Stimulated activated CD4-positive, alpha-beta T cell treated with anti-CD3 and anti-CD28 coated beads, Interleukin-12 subunit alpha, Interleukin-12 subunit beta, amount 100 ng/mL, for 4 hours (primary cell): ENCODE data around the gene NAXE.
A peak's percentile ranks its signal among the peaks of the same experiment; 100 is the strongest.
"Not testable (repeated sequence)": the region's sequence is repeated elsewhere in the genome, so short reads cannot be mapped to it uniquely, and the experiment has no call there.

Experiments
- DNase-seq: peaks from one replicate; pipeline ENCODE4 v3.0.0-alpha.2; 2020

NAXE gene

DNA sequence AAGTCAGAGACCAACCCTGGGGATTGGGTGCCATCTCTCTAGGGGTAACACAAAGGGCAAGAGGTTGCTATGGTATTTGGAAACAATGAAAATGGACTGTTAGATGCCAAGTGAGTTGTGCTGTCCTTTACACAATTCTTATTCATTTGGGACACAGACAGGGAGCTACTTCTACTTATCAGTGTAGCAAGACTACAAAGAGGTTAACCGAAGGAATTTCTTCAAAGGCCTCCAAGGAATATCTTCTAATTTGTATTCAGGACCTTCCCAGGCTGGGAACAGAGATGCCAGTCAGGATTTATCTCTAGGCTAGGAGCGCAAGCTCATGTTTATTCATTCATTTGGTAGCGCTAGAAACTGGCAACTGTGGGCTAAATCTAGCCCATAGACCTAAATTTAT is 2.6 kb downstream of the NAXE start:
- DNase-seq = no peak

DNA sequence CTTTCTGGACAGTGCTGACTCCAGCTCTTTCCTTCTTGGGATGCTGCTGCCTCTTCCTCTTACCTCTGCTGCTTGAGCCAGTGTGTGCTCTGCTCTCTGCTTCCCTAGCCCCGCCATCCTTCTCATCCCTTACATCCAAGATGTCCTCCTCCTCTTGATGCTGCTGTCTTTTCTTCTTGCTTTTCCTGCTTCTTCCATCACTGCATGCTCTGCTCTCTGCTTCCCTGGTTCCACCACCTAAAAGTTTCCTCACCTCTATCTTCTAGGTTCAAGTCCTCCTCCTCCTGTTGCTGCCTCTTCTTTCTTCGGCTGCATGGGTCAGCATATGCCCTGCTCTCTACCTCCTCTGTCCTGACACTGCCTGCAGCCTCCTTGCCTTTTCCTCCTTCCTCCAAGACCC is 3.4 kb downstream of the NAXE start:
- DNase-seq = no peak

DNA sequence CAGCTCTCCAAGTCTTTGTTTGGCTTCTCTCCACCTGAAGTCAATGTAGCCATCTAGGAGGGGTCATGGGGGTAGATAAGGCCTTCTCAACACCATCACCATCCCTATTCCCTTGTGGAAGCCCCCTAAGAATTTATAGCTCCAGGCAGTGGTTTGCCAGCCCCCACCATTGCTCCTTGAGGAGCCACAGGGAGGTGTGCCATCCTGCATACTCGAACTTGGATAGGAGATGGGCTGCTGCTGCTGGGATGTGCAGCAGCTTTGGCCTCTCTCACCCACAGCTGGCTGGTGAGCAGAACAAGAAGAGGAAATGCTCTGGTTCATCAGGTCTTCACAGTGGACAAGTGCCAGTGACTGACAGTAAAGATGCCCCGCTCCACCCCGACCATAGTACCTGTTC is 4.8 kb downstream of the NAXE start:
- no peak for DNase-seq

DNA sequence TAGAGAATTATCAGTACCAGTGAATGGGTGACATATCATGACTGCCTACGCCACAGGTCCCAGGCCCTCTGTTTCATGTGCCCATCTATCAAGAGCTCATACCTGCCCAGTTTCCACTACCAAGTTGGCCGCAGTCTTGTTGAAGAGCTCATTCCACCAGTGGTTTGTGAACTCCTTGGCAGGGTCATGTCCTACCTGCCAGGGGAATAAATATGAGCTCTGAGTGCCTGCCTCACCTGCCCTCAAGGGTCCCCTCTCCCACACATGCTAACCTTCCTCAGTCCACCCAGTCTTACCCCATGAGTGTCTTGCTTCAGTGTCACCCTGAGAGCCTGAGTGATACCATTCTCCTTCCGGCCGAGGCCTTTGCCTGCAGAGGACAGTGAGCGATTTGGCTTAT is 6.5 kb downstream of the NAXE start:
- no peak for DNase-seq

DNA sequence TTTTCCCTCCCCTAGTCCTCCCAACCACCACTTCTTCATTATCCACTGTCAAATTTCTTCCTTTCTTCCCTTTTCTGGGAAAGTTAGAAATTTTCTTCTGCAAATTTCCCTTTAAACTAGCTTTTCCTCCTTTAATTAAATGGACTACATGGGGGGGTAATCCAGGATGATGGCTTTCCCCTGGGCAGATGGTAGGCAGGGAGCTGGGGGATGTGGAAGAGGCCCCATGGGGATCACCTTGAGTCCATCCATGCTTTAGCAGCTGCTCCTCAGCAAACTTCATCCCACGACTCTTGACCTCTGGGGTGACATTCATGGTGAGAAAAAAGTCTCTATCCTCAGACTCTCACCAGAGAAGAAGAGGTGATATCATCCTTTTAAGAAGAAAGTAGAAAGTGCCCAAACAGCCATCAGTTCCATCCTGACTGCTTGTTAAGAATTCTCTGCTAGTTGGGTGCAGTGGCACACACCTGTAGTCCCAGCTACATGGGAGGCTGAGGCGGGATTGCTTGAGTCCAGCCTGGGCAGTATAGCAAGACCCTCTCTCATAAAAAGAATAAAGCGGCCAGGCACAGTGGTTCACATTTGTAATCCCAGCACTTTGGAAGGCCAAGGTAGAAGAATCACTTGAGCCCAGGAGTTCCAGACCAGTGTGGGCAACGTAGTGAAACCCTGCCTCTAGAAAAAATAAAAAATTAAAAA is 7.3 kb downstream of the NAXE start:
- no peak for DNase-seq

DNA sequence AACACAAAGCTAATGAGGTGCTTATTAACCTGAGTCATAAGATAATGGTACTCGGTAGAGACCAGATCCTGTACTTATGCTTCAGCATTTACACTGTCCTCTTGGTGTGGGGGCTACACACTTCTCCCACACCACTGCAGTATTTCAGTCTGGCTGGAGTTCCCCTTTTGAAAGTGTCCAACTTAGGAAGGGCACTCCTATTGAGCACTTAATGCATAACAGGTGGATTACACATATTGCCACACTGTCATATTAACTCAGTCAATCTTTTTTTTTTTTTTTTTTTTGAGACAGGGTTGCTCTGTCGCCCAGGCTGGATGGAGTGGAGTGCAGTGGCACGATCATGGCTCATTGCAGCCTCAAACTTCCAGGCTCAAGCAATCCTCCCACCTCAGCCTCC is 8.2 kb downstream of the NAXE start:
- DNase-seq = no peak

DNA sequence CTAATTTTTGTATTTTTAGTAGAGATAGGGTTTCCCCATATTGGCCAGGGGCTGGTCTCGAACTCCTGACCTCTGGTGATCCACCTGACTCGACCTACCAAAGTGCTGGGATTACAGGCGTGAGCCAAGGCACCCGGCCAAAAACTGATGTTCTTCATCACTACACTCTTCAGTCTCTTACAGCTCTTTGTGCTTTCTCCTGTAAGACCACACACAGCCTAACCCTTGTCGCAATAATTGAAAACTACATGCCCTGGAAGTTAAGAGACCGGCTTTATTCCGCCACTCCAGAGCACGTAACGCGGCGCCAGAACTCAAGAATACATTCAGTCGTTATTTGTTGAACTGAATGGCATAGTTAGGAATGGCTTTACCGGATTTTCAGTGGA is 9.2 kb downstream of the NAXE start:
- no peak for DNase-seq

DNA sequence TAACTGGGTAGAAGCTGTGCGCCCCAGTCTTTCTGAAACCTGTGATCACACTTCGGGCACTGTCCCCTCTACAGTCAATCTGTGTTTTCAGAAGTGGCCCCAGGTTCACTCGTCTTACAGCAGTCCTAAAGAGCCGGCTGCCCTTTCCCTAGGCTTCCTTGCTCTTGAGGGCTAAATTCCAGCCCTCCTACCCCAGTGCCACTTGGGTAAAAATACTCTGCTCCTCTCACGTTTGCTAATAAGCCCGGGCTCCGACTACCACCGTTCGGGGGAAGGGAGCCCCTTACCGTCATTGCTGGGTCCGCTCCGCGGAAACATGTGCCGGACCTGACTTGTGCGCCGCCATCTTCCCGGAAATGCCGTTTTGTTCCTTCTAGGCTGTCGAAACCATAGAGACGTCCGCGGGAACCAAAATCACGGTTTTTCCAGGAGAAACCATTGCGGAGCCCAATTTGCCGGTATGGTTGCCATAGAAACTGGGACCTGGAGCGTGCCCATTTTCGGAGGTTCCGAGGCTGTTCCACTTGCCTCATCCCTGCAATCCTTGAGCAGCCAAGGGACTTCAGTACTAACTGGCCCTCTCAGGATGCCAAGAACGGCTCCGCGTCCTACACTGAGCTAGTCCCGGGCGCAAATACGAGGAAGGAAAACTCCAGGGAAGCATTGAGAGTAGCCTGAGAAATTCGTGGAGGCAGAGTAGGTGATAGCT is 9.7 kb downstream of the NAXE start, which contains the start of gene GPATCH4:
GPATCH4 (minus strand) TSS at position 358 of the 709 bp plus-strand sequence.
- DNase-seq = peak; percentile 70

DNA sequence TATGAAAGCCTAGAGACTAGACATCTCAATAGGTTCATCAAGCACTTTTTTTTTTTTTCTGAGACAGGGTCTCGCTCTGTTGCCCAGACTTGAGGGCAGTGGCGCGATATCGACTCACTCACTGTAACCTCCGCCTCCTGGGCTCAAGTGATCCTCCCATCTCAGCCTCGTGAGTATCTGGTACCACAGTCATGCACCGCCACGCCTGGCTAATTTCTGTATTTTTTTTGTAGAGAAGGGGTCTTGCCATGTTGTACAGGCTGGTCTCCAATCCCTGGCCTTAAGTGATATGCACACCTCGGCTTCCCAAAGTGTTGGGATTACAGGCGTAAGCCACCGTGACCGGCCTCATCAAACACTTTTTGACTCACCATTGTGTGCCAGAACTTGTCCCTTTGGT is 10.3 kb downstream of the NAXE start:
- DNase-seq = no peak

DNA sequence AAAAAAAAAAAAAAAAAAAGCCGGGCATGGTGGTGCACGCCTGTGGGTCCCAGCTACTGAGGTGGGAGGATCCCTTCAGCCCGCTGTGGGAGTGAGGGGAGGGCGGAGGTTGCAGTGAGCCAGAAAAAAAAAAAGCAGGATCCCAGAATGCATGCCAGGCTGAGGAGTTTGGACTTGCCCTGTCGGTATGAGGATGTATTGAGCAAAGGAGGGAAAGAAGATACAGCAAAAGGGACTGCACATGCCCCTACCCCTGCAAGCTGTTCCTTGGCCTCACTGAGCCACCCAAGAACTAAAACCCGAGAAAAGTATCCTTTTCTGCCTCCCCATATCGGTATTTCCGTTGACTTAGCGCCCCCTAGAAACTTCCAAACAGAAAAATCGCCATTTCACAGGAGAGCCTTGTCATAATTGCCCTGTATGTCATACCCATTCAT is 11.0 kb downstream of the NAXE start:
- no peak for DNase-seq

DNA sequence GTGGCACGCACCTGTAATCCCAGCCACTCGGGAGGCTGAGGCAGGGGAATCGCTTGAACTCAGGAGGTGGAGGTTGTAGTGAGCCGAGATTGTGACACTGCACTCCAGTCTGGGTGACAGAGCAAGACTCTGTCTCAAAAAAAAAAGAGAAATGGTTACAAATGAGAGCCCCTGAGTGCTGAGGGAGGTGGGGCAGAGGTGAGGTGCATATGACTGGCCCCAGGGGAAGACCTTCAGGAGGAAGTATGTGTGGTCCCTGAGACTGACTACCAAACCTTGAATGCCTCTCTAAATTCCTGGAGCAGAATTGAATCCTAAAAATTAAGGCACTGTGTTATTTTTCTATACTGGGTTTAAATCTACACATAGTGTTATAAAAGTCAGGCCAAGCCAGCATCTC is 15.8 kb downstream of the NAXE start:
- not testable (repeated sequence) for DNase-seq

DNA sequence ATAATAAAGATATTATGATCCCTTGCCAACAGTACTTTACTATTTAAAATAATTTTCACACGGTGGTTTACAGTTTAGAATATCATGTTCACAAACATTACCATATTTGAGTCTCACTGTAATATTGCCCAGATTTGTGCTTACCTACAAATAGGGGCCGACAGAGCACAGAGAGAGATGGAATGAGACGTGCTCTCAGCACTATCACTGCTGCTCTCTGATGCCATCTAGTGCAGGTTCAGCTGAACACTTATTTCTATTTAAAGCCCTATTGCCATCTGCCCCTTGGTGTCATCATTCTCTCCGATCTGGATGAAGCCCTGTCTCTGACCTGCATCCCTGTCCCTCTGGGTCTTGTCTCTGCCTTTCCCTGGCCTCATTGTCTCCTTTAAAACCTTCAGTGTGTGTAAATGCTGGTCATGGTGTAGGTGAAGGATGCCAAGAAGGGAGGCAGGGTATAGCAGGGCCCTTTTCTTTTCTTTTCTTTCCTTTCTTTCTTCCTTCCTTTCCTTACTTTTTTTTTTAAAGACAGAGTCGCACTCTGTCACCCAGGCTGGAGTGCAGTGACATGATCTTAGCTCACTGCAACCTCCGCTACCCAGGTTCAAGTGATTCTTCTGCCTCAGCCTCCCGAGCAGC is 16.6 kb downstream of the NAXE start:
- DNase-seq = no peak

DNA sequence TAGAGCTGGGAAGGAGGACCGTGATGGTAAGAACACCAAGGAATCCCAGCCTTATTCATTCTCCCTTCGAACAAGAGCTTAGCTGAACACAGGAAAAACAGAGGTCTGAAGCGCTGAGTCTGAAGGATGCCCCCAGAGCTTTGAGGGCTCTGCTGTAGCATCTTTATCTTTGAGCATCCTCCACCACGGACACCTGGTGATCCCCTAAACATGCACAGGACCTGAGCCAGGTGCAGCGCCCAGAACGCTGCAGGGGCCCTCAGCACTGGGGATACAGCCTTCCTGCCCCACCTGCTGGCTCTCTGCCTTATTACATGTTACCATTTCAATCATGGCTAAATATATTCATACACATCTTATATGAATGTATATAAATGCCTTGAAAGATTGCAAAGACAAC is 17.4 kb downstream of the NAXE start:
- DNase-seq = peak; percentile 58

DNA sequence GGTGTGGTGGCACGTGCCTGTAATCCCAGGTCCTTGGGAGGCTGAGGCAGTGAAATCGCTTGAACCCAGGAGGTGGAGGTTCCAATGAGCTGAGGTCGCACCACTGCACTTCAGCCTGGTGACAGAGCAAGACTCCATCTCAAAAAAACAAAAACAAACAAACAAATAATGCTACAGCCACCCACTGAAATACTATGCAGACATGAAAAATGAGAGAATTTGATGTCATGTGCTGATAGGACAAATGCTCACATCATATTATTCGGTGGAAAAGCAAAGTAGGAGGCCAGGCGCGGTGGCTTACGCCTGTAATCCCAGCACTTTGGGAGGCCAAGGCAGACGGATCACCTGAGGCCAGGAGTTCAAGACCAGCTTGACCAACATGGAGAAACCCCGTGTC is 18.5 kb downstream of the NAXE start:
- DNase-seq = not testable (repeated sequence)

DNA sequence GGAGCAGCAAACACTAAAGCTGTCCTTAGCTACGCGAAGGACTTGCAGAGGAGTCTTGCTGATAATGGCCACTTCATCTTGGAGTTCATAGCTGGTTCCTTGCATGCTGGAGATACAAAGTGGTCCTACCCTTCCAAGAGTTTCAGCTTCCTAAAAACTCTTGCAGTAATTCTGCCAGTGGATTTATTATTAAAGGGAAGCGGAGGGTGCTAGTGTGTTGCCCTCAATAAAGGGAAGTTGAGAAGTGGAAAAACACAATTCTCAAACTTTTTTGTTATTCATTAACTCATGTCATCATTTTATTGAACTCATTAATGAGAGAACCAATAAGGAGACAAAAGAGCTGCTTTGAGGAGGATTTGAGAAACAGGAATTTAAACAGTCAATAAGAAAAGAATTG is 21.1 kb downstream of the NAXE start:
- no peak for DNase-seq

DNA sequence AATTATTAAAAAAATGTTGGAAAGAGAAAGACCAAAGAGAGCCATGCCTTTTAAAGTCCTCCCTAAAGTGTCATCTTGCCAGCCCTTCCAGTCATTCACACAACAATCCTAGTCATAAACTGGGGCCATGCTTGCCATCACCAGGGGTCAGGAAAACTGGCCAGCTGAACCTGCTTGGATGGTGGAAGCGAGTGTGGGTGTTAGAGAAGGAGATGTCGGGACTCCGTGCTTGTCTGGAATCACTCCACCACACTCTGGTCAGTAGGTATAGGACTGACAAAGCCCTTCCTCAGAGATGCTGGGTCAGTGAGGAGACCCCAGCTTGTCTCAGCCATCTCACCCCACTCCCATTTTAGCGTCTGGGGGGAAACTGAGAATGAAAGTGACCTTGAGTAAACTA is 24.4 kb downstream of the NAXE start:
- no peak for DNase-seq

DNA sequence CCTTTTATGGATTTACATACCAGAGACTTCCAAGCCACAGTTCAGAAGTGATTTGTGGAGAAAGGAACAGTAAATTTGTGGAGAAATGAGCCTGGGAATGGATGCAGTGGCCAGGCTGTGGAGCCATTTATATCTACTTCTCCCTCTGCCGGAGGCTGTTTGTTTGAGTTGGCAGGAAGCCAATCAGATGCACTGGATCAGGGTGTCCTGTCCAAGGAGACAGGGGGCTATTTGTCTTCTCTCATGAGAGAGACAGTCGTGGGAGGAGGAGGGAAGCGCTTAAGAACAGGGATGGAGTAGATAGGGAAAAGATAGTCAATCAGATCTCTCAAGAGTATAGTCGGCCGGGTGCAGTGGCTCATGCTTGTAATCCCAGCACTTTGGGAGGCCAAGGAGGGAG is 24.9 kb downstream of the NAXE start:
- no peak for DNase-seq

DNA sequence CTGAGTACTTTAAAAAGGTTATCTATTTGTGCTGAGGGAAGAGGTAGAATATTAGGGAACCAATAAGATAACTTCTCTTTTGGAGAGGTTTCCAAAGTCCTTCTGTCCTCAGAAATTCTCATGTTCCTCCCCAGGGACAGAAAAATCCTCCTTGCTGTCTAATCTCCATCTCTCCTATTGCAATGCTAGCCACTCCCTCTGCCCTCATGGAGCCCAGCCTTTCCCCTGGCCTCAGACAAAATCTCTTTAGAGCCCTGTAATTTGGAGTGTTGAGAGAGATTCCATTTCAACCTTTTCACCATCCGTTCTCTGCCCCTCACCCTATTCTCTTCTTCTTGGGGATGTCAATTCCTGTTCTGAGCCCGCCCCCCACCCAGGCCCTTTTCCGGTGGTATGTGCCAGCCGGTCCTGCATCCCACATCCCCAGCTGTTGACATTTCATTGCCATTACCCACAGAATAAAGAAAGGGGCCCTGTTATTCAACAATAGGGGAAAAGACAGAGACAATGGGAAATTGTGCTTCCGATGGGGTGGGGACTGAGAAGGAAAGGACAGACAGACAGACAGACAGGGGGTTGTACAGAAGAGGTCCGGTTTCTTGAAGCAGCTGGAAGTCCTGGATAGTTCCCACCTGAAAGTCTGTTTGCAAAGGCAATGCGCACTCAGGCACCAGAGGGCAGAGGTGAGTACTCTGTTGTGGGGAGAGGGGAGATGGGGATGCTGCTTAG is 27.4 kb downstream of the NAXE start, which contains the start of gene HAPLN2:
HAPLN2 (plus strand) TSS at position 563 of the 729 bp plus-strand sequence. CDS start 4,076 bp downstream, outside the sequence.
- no peak for DNase-seq

DNA sequence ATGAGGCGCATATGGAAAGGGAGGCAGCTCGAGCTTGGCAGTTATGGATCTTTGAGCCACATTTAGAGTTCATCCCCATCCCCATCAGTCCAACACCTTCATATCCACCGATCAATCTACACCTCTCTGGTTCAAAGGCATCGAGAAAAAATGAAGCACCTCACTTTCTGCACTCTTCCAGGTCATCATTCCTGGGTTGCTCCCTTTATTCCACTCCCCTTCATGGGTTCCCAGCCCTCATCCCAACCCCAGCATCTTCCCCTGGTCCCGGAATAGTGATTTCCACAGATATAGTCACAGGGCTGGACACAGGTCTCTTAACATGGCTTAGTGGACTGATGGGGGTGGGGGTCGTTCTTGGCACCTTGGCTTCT is 28.0 kb downstream of the NAXE start:
- DNase-seq = no peak

DNA sequence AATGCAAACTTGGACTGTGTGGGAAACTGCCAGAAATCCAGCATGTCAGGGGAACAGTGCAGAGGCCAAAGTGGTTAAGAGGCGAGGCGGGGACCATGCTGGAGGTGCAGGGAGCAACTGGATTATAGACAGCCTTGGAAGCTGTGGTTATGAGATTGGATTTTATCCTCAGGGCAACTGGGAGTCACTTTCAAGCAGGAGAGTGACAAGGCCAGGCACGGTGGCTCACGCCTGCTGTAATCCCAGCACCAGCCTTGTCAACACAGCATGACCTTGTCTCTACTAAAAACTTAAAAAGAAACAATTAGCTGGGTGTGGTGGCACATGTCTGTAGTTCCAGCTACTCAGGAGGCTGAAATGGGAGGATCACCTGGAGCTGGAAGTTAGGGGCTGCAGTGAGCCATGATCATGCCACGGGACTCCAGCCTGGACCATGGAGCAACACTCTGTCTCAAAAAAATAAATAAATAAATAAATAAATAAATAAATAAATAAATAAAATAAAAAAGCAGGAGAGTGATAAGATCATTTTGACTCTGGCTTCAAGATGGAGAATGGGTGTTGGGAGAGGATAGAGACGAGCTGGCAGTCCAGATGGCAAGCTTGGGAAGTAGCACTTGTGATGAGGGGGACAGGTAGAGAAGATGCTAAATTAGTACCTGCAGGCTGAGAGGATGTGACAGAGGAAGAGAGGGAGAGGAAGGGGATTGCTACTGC is 31.2 kb downstream of the NAXE start:
- no peak for DNase-seq

DNA sequence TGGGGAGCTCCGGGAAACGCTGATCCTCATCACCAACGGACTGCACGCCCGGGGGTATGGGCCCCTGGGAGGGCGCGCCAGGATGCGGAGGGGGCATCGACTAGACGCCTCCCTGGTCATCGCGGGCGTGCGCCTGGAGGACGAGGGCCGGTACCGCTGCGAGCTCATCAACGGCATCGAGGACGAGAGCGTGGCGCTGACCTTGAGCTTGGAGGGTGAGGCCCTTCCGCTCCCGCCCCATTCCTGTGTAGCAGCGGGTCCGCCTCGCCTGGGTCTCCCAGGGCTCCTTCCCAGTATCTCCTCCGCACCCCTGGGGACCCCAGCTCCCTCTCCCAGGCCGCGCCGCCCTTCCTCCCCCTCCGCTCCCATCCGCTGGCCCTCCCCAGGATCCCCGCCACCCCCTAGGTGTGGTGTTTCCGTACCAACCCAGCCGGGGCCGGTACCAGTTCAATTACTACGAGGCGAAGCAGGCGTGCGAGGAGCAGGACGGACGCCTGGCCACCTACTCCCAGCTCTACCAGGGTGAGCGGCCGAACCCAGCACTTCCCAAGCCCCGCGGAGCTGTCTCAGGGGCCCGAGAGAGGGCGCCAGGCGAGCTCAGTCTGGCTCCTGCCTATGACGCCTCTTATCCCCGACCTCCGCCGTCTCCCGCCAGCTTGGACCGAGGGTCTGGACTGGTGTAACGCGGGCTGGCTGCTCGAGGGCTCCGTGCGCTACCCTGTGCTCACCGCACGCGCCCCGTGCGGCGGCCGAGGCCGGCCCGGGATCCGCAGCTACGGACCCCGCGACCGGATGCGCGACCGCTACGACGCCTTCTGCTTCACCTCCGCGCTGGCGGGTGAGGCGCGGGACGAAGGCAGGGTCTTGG is 32.6 kb downstream of the NAXE start:
- DNase-seq = peak; percentile 48
